GM23338 (cell line): ENCODE data around the gene NIPAL1.

Experiments
- CREB1 ChIP-seq: fragments of 250-450 bp; sonication (Bioruptor Pico); IDR thresholded peaks from 2 replicates; pipeline ENCODE4 v1.5.0; 2020; ENCODE audit warnings: low read depth, mild to moderate bottlenecking, moderate library complexity
- TF ChIP-seq, protein P1 (sequence below), 2 experiments: fragments of 200-600 bp in 1 of 2; sonication (generic) in 1 of 2; conservative IDR thresholded peaks; 2 replicates each; pipeline versions ENCODE4 v1.5.1 to v1.6.1; 2016 to 2017; ENCODE audit warnings: antibody characterized with exemption in 2 of 2, low read depth in 2 of 2, mild to moderate bottlenecking in 2 of 2, moderate library complexity in 1 of 2

DNA sequence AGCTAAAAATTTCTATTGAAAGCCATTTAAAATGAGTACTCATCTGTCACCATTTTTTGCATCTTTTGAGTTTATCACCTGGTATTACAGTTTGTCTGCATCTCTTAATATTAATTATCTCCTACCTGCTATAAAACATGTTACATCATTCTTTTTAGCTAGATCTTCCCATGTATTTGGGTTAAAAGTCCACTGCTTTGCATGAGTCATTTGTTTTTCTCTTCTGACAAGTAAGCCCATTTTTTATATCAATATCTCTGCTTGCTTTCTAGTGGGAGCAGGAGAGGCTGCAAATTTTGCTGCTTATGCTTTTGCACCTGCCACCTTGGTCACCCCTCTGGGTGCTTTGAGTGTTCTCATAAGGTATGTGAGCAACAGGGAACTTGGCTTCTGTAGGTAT lies 16.1 kb downstream of the NIPAL1 start:
- no peak for TF ChIP-seq CREB1 (CRISPR knock-in tag)
- TF ChIP-seq, protein P1, sequence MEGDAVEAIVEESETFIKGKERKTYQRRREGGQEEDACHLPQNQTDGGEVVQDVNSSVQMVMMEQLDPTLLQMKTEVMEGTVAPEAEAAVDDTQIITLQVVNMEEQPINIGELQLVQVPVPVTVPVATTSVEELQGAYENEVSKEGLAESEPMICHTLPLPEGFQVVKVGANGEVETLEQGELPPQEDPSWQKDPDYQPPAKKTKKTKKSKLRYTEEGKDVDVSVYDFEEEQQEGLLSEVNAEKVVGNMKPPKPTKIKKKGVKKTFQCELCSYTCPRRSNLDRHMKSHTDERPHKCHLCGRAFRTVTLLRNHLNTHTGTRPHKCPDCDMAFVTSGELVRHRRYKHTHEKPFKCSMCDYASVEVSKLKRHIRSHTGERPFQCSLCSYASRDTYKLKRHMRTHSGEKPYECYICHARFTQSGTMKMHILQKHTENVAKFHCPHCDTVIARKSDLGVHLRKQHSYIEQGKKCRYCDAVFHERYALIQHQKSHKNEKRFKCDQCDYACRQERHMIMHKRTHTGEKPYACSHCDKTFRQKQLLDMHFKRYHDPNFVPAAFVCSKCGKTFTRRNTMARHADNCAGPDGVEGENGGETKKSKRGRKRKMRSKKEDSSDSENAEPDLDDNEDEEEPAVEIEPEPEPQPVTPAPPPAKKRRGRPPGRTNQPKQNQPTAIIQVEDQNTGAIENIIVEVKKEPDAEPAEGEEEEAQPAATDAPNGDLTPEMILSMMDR (conservative IDR thresholded peaks at IDR 0.05; ENCODE audit: low read depth in 2 of 2) = no peak
